Liver (tissue), 3 donors: ENCODE measurements around the gene CIB2.

Experiments
- CTCF ChIP-seq: fragments of 150-350 bp; IDR thresholded peaks from 2 replicates; pipeline ENCODE4 v1.5.1; 2017; ENCODE audit warnings: improper control_type of control experiment, low read depth, low read length; ENCODE audit not compliant: missing input control
- EGR1 ChIP-seq, 2 donors: IDR thresholded peaks; 2 replicates each; pipeline ENCODE4 v1.6.1; 2016 to 2018; ENCODE audit warnings: antibody characterized with exemption in 2 of 2, low read depth in 2 of 2
- FOXA1 ChIP-seq: IDR thresholded peaks from 2 replicates; pipeline ENCODE4 v1.6.1; 2016; ENCODE audit warnings: antibody characterized with exemption
- JUND ChIP-seq, 2 donors: IDR thresholded peaks; 2 replicates each; pipeline ENCODE4 v1.6.1; 2016; ENCODE audit warnings: antibody characterized with exemption in 2 of 2
- NR2F2 ChIP-seq: IDR thresholded peaks from 2 replicates; pipeline ENCODE4 v1.6.1; 2016; ENCODE audit warnings: antibody characterized with exemption
- RAD21 ChIP-seq, 2 donors: IDR thresholded peaks; 2 replicates each; pipeline ENCODE4 v1.6.1; 2016; ENCODE audit warnings: antibody characterized with exemption in 2 of 2, mild to moderate bottlenecking in 2 of 2
- REST ChIP-seq: IDR thresholded peaks from 2 replicates; pipeline ENCODE4 v1.6.1; 2016; ENCODE audit warnings: antibody characterized with exemption, mild to moderate bottlenecking
- RXRA ChIP-seq, 2 donors: IDR thresholded peaks; 2 replicates each; pipeline ENCODE4 v1.6.1; 2017 to 2018; ENCODE audit warnings: antibody characterized with exemption in 2 of 2, mild to moderate bottlenecking in 1 of 2
- SP1 ChIP-seq: IDR thresholded peaks from 2 replicates; pipeline ENCODE4 v1.6.1; 2018; ENCODE audit warnings: antibody characterized with exemption, mild to moderate bottlenecking
- TAF1 ChIP-seq: conservative IDR thresholded peaks from 2 replicates; pipeline ENCODE4 v1.6.1; 2016; ENCODE audit warnings: antibody characterized with exemption, mild to moderate bottlenecking
- YY1 ChIP-seq: IDR thresholded peaks from 2 replicates; pipeline ENCODE4 v1.6.1; 2016; ENCODE audit warnings: antibody characterized with exemption, mild to moderate bottlenecking
- TF ChIP-seq, protein P1 (sequence below): IDR thresholded peaks from 2 replicates; pipeline ENCODE4 v1.6.1; 2016; ENCODE audit warnings: antibody characterized with exemption
- TF ChIP-seq, protein P2 (sequence below): IDR thresholded peaks from 2 replicates; pipeline ENCODE4 v1.6.1; 2016; ENCODE audit warnings: antibody characterized with exemption
- TF ChIP-seq, protein P3 (sequence below): IDR thresholded peaks from 2 replicates; pipeline ENCODE4 v1.6.1; 2016; ENCODE audit warnings: antibody characterized with exemption
- donor health status: healthy.
- donor health status: healthy.

- no peak for TF ChIP-seq CTCF
- no peak for TF ChIP-seq REST
- no peak for TF ChIP-seq TAF1
- TF ChIP-seq FOXA1 = no peak
- TF ChIP-seq RAD21 (IDR thresholded peaks at IDR 0.05) = no peak
- TF ChIP-seq, protein P1, sequence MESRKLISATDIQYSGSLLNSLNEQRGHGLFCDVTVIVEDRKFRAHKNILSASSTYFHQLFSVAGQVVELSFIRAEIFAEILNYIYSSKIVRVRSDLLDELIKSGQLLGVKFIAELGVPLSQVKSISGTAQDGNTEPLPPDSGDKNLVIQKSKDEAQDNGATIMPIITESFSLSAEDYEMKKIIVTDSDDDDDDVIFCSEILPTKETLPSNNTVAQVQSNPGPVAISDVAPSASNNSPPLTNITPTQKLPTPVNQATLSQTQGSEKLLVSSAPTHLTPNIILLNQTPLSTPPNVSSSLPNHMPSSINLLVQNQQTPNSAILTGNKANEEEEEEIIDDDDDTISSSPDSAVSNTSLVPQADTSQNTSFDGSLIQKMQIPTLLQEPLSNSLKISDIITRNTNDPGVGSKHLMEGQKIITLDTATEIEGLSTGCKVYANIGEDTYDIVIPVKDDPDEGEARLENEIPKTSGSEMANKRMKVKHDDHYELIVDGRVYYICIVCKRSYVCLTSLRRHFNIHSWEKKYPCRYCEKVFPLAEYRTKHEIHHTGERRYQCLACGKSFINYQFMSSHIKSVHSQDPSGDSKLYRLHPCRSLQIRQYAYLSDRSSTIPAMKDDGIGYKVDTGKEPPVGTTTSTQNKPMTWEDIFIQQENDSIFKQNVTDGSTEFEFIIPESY = no peak
- no peak for TF ChIP-seq NR2F2
- TF ChIP-seq EGR1 (IDR thresholded peaks at IDR 0.05; ENCODE audit: low read depth in 2 of 2) = no peak
- no peak for TF ChIP-seq YY1
- no peak for TF ChIP-seq RXRA (IDR thresholded peaks at IDR 0.05)
- TF ChIP-seq, protein P2, sequence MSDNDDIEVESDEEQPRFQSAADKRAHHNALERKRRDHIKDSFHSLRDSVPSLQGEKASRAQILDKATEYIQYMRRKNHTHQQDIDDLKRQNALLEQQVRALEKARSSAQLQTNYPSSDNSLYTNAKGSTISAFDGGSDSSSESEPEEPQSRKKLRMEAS = no peak
- TF ChIP-seq, protein P3, sequence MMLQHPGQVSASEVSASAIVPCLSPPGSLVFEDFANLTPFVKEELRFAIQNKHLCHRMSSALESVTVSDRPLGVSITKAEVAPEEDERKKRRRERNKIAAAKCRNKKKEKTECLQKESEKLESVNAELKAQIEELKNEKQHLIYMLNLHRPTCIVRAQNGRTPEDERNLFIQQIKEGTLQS = no peak
- no peak for TF ChIP-seq JUND (IDR thresholded peaks at IDR 0.05)
- no peak for TF ChIP-seq SP1
Measured at GRCh38 chr15:78082106-78082742, 49.0 kb downstream of the CIB2 start.
